MM.1S (cell line): ENCODE data around the gene TMEM175.

ENCODE experiments used
- EZH2 ChIP-seq: fragments of 300-600 bp; sonication (generic); optimal IDR thresholded peaks from 2 replicates; pipeline ENCODE3; 2017; ENCODE audit warnings: low read depth, mild to moderate bottlenecking, antibody characterized with exemption, low read length, mixed read lengths
- EZH2phosphoT487 ChIP-seq: fragments of 300-600 bp; sonication (generic); IDR thresholded peaks from 2 replicates; pipeline ENCODE4 v1.6.1; 2018; ENCODE audit warnings: antibody characterized with exemption, low read length
- TF ChIP-seq, protein P1 (sequence below): fragments of 300-600 bp; sonication (generic); IDR thresholded peaks from 2 replicates; pipeline ENCODE4 v1.5.1; 2016; ENCODE audit warnings: antibody characterized with exemption, low read length, mixed read lengths

DNA sequence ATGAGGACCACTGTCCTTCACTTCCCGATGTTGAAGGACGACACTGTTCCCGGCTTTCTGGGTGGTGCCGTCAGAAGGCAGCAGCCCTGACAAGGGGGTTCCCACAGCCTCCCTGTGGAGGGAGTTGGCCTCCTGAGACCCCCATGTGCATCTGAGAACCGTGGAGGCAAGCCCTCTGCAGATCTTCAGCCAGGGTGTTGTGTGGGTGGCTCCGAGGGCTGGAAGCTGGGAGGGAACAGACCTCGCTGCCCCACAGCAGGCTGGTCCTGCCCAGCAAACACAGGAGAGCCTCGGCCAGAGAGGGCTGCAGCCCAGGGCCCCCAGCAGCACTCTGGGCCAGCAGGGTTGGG is 24.9 kb downstream of the TMEM175 start:
- TF ChIP-seq, protein P1, sequence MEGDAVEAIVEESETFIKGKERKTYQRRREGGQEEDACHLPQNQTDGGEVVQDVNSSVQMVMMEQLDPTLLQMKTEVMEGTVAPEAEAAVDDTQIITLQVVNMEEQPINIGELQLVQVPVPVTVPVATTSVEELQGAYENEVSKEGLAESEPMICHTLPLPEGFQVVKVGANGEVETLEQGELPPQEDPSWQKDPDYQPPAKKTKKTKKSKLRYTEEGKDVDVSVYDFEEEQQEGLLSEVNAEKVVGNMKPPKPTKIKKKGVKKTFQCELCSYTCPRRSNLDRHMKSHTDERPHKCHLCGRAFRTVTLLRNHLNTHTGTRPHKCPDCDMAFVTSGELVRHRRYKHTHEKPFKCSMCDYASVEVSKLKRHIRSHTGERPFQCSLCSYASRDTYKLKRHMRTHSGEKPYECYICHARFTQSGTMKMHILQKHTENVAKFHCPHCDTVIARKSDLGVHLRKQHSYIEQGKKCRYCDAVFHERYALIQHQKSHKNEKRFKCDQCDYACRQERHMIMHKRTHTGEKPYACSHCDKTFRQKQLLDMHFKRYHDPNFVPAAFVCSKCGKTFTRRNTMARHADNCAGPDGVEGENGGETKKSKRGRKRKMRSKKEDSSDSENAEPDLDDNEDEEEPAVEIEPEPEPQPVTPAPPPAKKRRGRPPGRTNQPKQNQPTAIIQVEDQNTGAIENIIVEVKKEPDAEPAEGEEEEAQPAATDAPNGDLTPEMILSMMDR, result no peak
- no peak for TF ChIP-seq EZH2
- TF ChIP-seq EZH2phosphoT487, result no peak
